Esophagus squamous epithelium (tissue), 5 donors: ENCODE measurements around the gene DHCR24. TPM values are rescaled to one million over a fixed set of nuclear protein-coding genes. Genes with fewer than 3 reads are reported as not detected.

Experiments
- DNase-seq: peaks from one replicate; lab custom pipeline; 2025; lab: John Stamatoyannopoulos, UW
- H3K27ac ChIP-seq, 4 donors: fragments of 200-600 bp; sonication (generic); one replicate each; pipeline ENCODE4 v1.5.1; 2016 to 2019; ENCODE audit warnings: mild to moderate bottlenecking in 1 of 4
- H3K27me3 ChIP-seq, 4 donors: fragments of 200-600 bp; sonication (generic); 1 replicate in 3 of 4; 2 replicates in 1 of 4; pipeline versions ENCODE4 v1.5.1 to v1.6.0; 2017 to 2021; ENCODE audit warnings: antibody characterized with exemption in 1 of 4
- H3K36me3 ChIP-seq, 3 donors: fragments of 200-600 bp; sonication (generic); one replicate each; pipeline ENCODE4 v1.5.1; 2016 to 2019
- H3K4me1 ChIP-seq, 3 donors: fragments of 200-600 bp; sonication (generic); one replicate each; pipeline ENCODE4 v1.5.1; 2017 to 2019
- H3K4me3 ChIP-seq, 4 donors: fragments of 200-600 bp; sonication (generic); 1 replicate in 3 of 4; 2 replicates in 1 of 4; pipeline ENCODE4 v1.5.1; 2016 to 2019; ENCODE audit warnings: mild to moderate bottlenecking in 2 of 4, moderate library complexity in 1 of 4
- H3K9me3 ChIP-seq, 3 donors: fragments of 200-600 bp; sonication (generic); one replicate each; pipeline ENCODE4 v1.5.1; 2016 to 2019
- POLR2A ChIP-seq, 4 donors: fragments of 450-650 bp; IDR thresholded peaks; one replicate each; pipeline ENCODE4 v1.6.1; 2017; ENCODE audit warnings: antibody characterized with exemption in 4 of 4, mild to moderate bottlenecking in 4 of 4, moderate library complexity in 3 of 4
- WGBS, 2 donors: methylation state at CpG; one replicate each; pipeline ENCODE4 v1.1.5; 2018; 5-methylcytosine and 5-hydroxymethylcytosine counted together
- intact Hi-C: fragments of 100-400 bp; cut with DNase I; formaldehyde crosslinking; loops from one replicate; pipeline ENCODE4 v1.15.0; 2022
- total RNA-seq, 4 donors: library from RNA; depleted of rRNA; stranded (reverse); fragments of >200 nt; gene quantifications; one replicate each; pipeline ENCODE4 v1.1.0, GENCODE V29; 2016
- TF ChIP-seq, protein P1 (sequence below), 6 experiments: fragments of 450-650 bp in 4 of 6; fragments of 200-600 bp in 2 of 6; sonication (generic) in 2 of 6; IDR thresholded peaks; one replicate each; pipeline ENCODE4 v1.5.1; 2016 to 2019; ENCODE audit warnings: antibody characterized with exemption in 6 of 6, mild to moderate bottlenecking in 4 of 6, moderate library complexity in 4 of 6
- donor health status: DM: yes; HTN: yes; CAD: no.

DHCR24 gene
- total RNA-seq, 4 donors from 2014 or later: 285 to 499 (median 340) TPM

DNA sequence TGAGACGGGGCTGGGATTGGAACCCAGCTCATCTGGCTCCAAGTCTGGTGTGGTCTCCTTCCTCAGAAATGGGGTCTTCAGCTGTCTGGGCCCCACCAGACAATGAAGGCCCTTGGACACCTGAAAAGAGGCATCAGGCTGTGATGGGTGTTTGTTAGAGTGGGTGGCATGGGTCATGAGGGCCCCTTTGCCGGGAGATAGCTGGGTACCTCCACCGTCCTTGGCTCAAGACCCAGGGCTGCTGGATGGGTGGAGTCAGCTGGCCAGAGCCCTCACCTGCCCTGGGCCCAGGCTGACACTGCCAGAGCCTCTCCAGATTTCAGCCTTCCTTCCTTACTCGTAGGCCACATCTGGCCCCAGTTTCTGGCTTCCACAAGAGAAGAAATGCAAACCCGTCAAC, 72.4 kb downstream of the DHCR24 start:
- intact Hi-C loops: loop anchor here (10.0 kb wide), 1 partner anchor 140 kb away; no protein-coding TSS in a partner anchor
- H3K27me3 ChIP-seq: no peaks in the 10 kb centered on the region
- H3K4me3 ChIP-seq: no peak overlapping the region
- H3K4me1 ChIP-seq: peaks cover 0 to 11% (median 0%) of the 10 kb centered on the region in 3 donors
- no peak overlapping the region for H3K27ac ChIP-seq
- H3K36me3 ChIP-seq: no peaks in the 10 kb centered on the region
- TF ChIP-seq POLR2A (IDR thresholded peaks at IDR 0.05): no peak
- TF ChIP-seq, protein P1, sequence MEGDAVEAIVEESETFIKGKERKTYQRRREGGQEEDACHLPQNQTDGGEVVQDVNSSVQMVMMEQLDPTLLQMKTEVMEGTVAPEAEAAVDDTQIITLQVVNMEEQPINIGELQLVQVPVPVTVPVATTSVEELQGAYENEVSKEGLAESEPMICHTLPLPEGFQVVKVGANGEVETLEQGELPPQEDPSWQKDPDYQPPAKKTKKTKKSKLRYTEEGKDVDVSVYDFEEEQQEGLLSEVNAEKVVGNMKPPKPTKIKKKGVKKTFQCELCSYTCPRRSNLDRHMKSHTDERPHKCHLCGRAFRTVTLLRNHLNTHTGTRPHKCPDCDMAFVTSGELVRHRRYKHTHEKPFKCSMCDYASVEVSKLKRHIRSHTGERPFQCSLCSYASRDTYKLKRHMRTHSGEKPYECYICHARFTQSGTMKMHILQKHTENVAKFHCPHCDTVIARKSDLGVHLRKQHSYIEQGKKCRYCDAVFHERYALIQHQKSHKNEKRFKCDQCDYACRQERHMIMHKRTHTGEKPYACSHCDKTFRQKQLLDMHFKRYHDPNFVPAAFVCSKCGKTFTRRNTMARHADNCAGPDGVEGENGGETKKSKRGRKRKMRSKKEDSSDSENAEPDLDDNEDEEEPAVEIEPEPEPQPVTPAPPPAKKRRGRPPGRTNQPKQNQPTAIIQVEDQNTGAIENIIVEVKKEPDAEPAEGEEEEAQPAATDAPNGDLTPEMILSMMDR (IDR thresholded peaks at IDR 0.05): no peak
- 100% methylated on average over 1 to 2 of the region's 5 CpGs for WGBS, 2 donors
- H3K9me3 ChIP-seq: no peaks in the 10 kb centered on the region
- DNase-seq: no peak

DNA sequence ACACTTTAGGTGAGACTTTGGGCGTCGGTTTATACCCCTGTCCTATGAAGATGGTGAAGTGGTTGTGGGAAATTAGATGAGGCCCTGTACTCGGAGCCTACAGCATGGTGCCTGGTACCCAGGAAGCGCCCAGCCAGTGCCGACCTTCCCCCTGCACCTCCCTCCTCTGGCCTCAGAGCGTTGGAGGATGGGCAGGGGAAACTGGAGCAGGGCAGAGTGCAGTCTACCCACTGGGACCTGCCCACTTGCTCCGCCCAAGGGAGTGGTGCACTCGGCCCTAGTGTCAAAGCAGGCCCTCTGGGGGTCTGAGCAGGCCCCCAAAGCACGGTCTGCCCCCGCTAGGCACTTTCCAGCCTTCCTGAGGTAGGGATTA, 72.9 kb downstream of the DHCR24 start:
- Histone ChIP-seq H3K27ac (no peak overlapping the region), H3K9me3 (no peaks in the 10 kb centered on the region), H3K36me3 (no peaks in the 10 kb centered on the region), H3K27me3 (no peaks in the 10 kb centered on the region), H3K4me3 (no peak overlapping the region), H3K4me1 (peaks cover 0 to 6% (median 0%) of the 10 kb centered on the region in 3 donors)
- TF ChIP-seq POLR2A (IDR thresholded peaks at IDR 0.05): no peak
- TF ChIP-seq, protein P1 (IDR thresholded peaks at IDR 0.05): no peak
- DNase-seq: no peak
- intact Hi-C loops: loop anchor here (10.0 kb wide), 1 partner anchor 139 kb away; no protein-coding TSS in a partner anchor
- 70% methylated on average over 9 of the region's 10 CpGs; no CpG with 5 or more reads in 1 of the 2 donors for WGBS, 2 donors

DNA sequence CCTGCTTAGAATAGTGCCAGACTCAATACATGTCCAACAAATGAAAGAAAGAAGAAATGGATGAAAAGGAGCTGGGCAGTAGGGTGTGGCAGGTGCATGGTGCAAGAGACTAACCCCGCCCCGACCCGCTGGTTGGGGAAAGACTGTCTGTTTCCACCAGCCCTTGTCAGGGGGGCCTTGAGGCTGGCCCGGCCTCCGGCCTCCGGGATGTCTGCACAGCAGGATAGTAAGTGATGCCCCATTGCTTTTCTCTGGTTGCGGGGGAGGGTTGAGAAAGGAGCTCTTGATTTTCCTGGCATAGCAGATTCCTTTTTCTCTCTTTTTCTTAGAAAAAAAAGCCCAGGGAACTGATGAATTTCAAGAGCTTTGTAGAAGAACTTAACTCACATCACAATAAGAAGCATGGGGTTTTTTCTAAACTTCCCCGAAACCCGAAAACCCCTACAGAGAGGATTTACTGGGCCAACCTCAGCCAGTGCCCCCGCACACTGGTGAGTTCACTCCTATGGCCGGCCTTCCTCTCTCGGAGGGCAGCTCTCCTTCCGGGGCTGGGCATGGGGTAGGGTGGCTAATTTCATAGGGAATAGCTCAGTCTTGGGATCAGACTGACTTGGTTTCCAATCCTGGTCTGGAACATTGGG, 73.4 kb downstream of the DHCR24 start:
- TF ChIP-seq, protein P1 (IDR thresholded peaks at IDR 0.05): no peak
- no peak for TF ChIP-seq POLR2A (IDR thresholded peaks at IDR 0.05)
- intact Hi-C loops: loop anchor here (10.0 kb wide), 1 partner anchor 139 kb away; no protein-coding TSS in a partner anchor
- Histone ChIP-seq H3K9me3 (no peaks in the 10 kb centered on the region), H3K36me3 (no peaks in the 10 kb centered on the region), H3K27ac (no peak overlapping the region), H3K4me3 (no peak overlapping the region), H3K4me1 (peaks cover 0 to 6% (median 0%) of the 10 kb centered on the region in 3 donors), H3K27me3 (no peaks in the 10 kb centered on the region)
- 66 to 84% methylated on average over 12 of the region's 13 CpGs for WGBS, 2 donors
- no peak for DNase-seq

DNA sequence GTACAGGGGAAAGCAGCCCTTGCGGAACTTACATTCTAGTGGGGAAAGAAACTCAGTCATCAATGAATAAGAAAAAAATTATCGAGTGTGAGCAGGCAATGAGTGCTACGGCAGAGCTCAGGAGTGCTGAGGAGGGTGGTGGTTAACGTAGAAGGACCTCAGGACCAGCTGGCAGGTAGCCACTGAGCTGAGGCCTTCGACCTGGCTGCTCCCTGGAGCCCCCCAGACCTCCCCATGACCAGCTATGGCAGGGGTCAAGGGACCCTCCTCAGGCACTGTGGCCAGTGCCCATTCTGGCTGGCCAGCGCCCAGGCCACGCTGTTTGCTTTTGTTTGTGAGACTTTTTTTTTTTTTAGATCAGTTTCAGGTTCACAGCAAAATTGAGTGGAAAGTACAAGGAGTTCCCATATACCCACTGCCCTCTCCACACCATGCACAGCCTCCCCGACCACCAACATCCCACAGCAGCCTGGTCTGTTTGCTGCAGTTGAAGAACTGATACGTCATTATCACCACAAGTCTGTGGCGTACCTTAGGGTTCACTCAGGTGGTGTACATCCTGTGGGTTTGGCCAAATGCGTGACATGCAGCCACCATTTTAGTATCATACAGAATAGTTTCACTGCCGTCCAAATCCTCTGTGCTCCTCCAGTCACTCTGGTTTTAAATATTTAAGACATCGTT, 74.1 kb downstream of the DHCR24 start:
- no peak for DNase-seq
- TF ChIP-seq, protein P1 (IDR thresholded peaks at IDR 0.05): no peak
- TF ChIP-seq POLR2A (IDR thresholded peaks at IDR 0.05): no peak

More for the DNA sequence above, 74.1 kb downstream of the DHCR24 start:
- no peak overlapping the region for H3K27ac ChIP-seq
- H3K4me3 ChIP-seq: no peak overlapping the region
- no peaks in the 10 kb centered on the region for H3K36me3 ChIP-seq
- H3K9me3 ChIP-seq: no peaks in the 10 kb centered on the region
- H3K27me3 ChIP-seq: no peaks in the 10 kb centered on the region
- WGBS, 2 donors: 67 to 75% methylated on average over 13 of the region's 13 CpGs
- H3K4me1 ChIP-seq: peaks cover 0 to 12% (median 0%) of the 10 kb centered on the region in 3 donors
- intact Hi-C loops: loop anchor here (10.0 kb wide), 1 partner anchor 138 kb away; no protein-coding TSS in a partner anchor
